IMR-90 (cell line): Measurements from ENCODE around the gene PLXND1. TPM values are rescaled to one million over a fixed set of nuclear protein-coding genes. Genes with fewer than 3 reads are reported as not detected.

ENCODE experiments used
- ATAC-seq: fragments of 200-7000 bp; cut with Tn5 transposase; 2 replicates; pipeline ENCODE4 v1.9.1; 2020; ENCODE audit warnings: low read depth, mild to moderate bottlenecking, moderate library complexity
- BruUV-seq: library from RNA; stranded (reverse); fragments of 400-500 nt; replicated peaks from 2 replicates; lab custom pipeline; 2021; lab: Mats Ljungman, UMichigan
- CTCF ChIA-PET: fragments of 300-600 bp; formaldehyde crosslinking; extraction: SDS; loops from one replicate; lab custom pipeline; 2021; ENCODE audit warnings: antibody characterized with exemption; lab: Yijun Ruan, JAX
- POLR2A ChIA-PET: fragments of 300-600 bp; sonication (Branson Sonifier 250); formaldehyde crosslinking; loops from one replicate; lab custom pipeline; 2022; ENCODE audit warnings: antibody characterized with exemption; ENCODE audit not compliant: unreplicated experiment; lab: Charles Lee
- DNase-seq: peaks from one replicate; pipeline ENCODE4 v3.0.0; 2013
- H2AFZ ChIP-seq: replicated peaks from 2 replicates; pipeline ENCODE3; 2013; ENCODE audit warnings: low read length, mild to moderate bottlenecking; ENCODE audit not compliant: poor library complexity
- H2AK5ac ChIP-seq: 2 replicates; pipeline ENCODE4 v1.6.1; 2013; ENCODE audit warnings: low read depth, low read length, inconsistent platforms
- H2AK9ac ChIP-seq: replicated peaks from 2 replicates; pipeline ENCODE3; 2013; ENCODE audit warnings: mild to moderate bottlenecking, low read depth, low read length, moderate library complexity; ENCODE audit not compliant: poor library complexity
- H2BK120ac ChIP-seq: 2 replicates; pipeline ENCODE4 v1.6.1; 2013; ENCODE audit warnings: low read depth, low read length, inconsistent platforms
- H2BK15ac ChIP-seq: 3 replicates; pipeline ENCODE4 v1.6.1; 2013; ENCODE audit warnings: low read depth, low read length, inconsistent platforms
- H2BK20ac ChIP-seq: 2 replicates; pipeline ENCODE4 v1.6.1; 2013; ENCODE audit warnings: low read depth, mild to moderate bottlenecking, inconsistent platforms, low read length, moderate library complexity
- H2BK5ac ChIP-seq: 2 replicates; pipeline ENCODE4 v1.6.1; 2013; ENCODE audit warnings: mild to moderate bottlenecking, low read depth, low read length, inconsistent platforms; ENCODE audit not compliant: poor library complexity, severe bottlenecking
- H3K14ac ChIP-seq: replicated peaks from 2 replicates; pipeline ENCODE4 v1.6.1; 2013; ENCODE audit warnings: low read depth, low read length, inconsistent platforms
- H3K18ac ChIP-seq: 2 replicates; pipeline ENCODE4 v1.6.1; 2013; ENCODE audit warnings: low read depth, low read length, control low read depth
- H3K23ac ChIP-seq: 2 replicates; pipeline ENCODE4 v1.6.1; 2013; ENCODE audit warnings: low read depth, low read length, inconsistent platforms
- H3K27ac ChIP-seq: 2 replicates; pipeline ENCODE4 v1.5.1; 2013; ENCODE audit warnings: mild to moderate bottlenecking, control low read depth, low read length; ENCODE audit not compliant: insufficient read depth
- H3K27me3 ChIP-seq: 2 replicates; pipeline ENCODE4 v1.6.1; 2013; ENCODE audit warnings: low read length; ENCODE audit not compliant: control insufficient read depth, insufficient read depth
- H3K36me3 ChIP-seq: 2 replicates; pipeline ENCODE4 v1.6.1; 2013; ENCODE audit warnings: low read length, mixed read lengths; ENCODE audit not compliant: control insufficient read depth, insufficient read depth
- H3K4ac ChIP-seq: 2 replicates; pipeline ENCODE4 v1.6.1; 2013; ENCODE audit warnings: low read depth, low read length, inconsistent platforms
- H3K4me1 ChIP-seq: 2 replicates; pipeline ENCODE4 v1.6.1; 2013; ENCODE audit warnings: low read length, mixed read lengths; ENCODE audit not compliant: control insufficient read depth, insufficient read depth
- H3K4me2 ChIP-seq: 2 replicates; pipeline ENCODE4 v1.6.1; 2013; ENCODE audit warnings: low read depth, mild to moderate bottlenecking, control low read depth, low read length, moderate library complexity
- H3K4me3 ChIP-seq: 2 replicates; pipeline ENCODE4 v1.5.1; 2013; ENCODE audit warnings: low read depth, mild to moderate bottlenecking, control low read depth, low read length, moderate library complexity; ENCODE audit not compliant: insufficient read depth
- H3K56ac ChIP-seq: 2 replicates; pipeline ENCODE4 v1.6.1; 2013; ENCODE audit warnings: low read length, inconsistent platforms; ENCODE audit not compliant: insufficient read depth; ENCODE audit errors: extremely low read depth
- H3K79me1 ChIP-seq, 2 experiments: 2 replicates each; pipeline ENCODE4 v1.6.1; 2013; ENCODE audit warnings: low read length in 2 of 2, inconsistent platforms in 1 of 2, low read depth in 1 of 2
- H3K9ac ChIP-seq: 2 replicates; pipeline ENCODE4 v1.6.1; 2013; ENCODE audit warnings: low read depth, low read length, control low read depth
- H3K9me1 ChIP-seq: 2 replicates; pipeline ENCODE4 v1.6.1; 2013; ENCODE audit warnings: low read length, inconsistent platforms; ENCODE audit not compliant: insufficient read depth
- H3K9me3 ChIP-seq: 2 replicates; pipeline ENCODE4 v1.6.1; 2013; ENCODE audit warnings: low read length; ENCODE audit not compliant: control insufficient read depth, insufficient read depth
- H4K20me1 ChIP-seq: 2 replicates; pipeline ENCODE4 v1.6.1; 2013; ENCODE audit warnings: low read length, inconsistent platforms; ENCODE audit not compliant: insufficient read depth
- H4K5ac ChIP-seq: 2 replicates; pipeline ENCODE4 v1.6.1; 2013; ENCODE audit warnings: mild to moderate bottlenecking, low read depth, low read length, control low read depth
- H4K8ac ChIP-seq, 2 experiments: 2 replicates each; pipeline ENCODE4 v1.6.1; 2013; ENCODE audit warnings: low read depth in 2 of 2, low read length in 2 of 2, control low read depth in 1 of 2, inconsistent platforms in 1 of 2
- H4K91ac ChIP-seq: 2 replicates; pipeline ENCODE4 v1.6.1; 2013; ENCODE audit warnings: low read depth, low read length, inconsistent platforms; ENCODE audit not compliant: insufficient read depth
- CEBPB ChIP-seq: IDR thresholded peaks from 2 replicates; pipeline ENCODE4 v1.6.1; 2012; ENCODE audit warnings: low read depth, low read length, improper control_type of control experiment
- CHD1 ChIP-seq: IDR thresholded peaks from 2 replicates; pipeline ENCODE4 v1.6.1; 2012; ENCODE audit warnings: low read depth, low read length, improper control_type of control experiment
- CTCF ChIP-seq: conservative IDR thresholded peaks from 2 replicates; pipeline ENCODE4 v1.5.1; 2012; ENCODE audit warnings: mild to moderate bottlenecking, low read depth, low read length, improper control_type of control experiment
- MAFK ChIP-seq: IDR thresholded peaks from 2 replicates; pipeline ENCODE4 v1.6.1; 2012; ENCODE audit warnings: low read depth, low read length, improper control_type of control experiment
- RAD21 ChIP-seq: IDR thresholded peaks from 2 replicates; pipeline ENCODE4 v1.6.1; 2012; ENCODE audit warnings: low read length, improper control_type of control experiment
- RFX5 ChIP-seq: IDR thresholded peaks from 2 replicates; pipeline ENCODE4 v1.8.0; 2012; ENCODE audit warnings: low read depth, mild to moderate bottlenecking, low read length, moderate library complexity
- USF2 ChIP-seq: fragments of 150-350 bp; IDR thresholded peaks from 2 replicates; pipeline ENCODE4 v1.6.1; 2017; ENCODE audit warnings: mild to moderate bottlenecking, antibody characterized with exemption, low read length, low read depth
- WGBS, 2 experiments: methylation state at CpG; one replicate each; pipeline versions ENCODE4 v1.1.5 to v1.1.7; 2013; ENCODE audit warnings: missing lambda C conversion rate in 2 of 2; ENCODE audit not compliant: insufficient read length in 1 of 2; ENCODE audit errors: extremely low coverage in 2 of 2; 5-methylcytosine and 5-hydroxymethylcytosine counted together
- dilution Hi-C: fragments of 300-500 bp; cut with HindIII; formaldehyde crosslinking; loops from one replicate; pipeline ENCODE4 v1.14.3; 2018; ENCODE audit warnings: low sequenced_read_pairs; ENCODE audit not compliant: unreplicated experiment
- in situ Hi-C: fragments of 300-500 bp; cut with MboI; formaldehyde crosslinking; loops from 3 replicates; pipeline ENCODE4 v1.14.3; 2019; ENCODE audit warnings: low sequenced_read_pairs, inconsistent platforms, mixed read lengths
- intact Hi-C: fragments of 100-400 bp; cut with micrococcal nuclease; formaldehyde crosslinking; loops from 2 replicates; pipeline ENCODE4 v1.10.0; 2022
- polyA plus RNA-seq, 3 experiments: library from polyadenylated mRNA; depleted of rRNA; stranded (reverse); fragments of >200 nt; gene quantifications; 2 replicates each; pipeline ENCODE4 v1.2.3, GENCODE V29; 2012; ENCODE audit warnings: low replicate concordance in 1 of 3
- total RNA-seq: library from RNA; depleted of rRNA; stranded (reverse); fragments of >200 nt; gene quantifications from 2 replicates; pipeline ENCODE4 v1.2.3, GENCODE V29; 2012

The PLXND1 gene
- total and polyA plus RNA-seq, 2 of the 4 experiments (the other 2 are of a cell fraction): 19.2 to 67.1 TPM

GRCh38 chr3:129521611-129522010 is 84.9 kb downstream of the PLXND1 start:
- BruUV-seq: no TSS peak
- H2BK120ac ChIP-seq: no peak overlapping the region

More at GRCh38 chr3:129521611-129522010, 84.9 kb downstream of the PLXND1 start:
- ChIA-PET POLR2A (no interaction called here), CTCF (no interaction called here)
- intact Hi-C loops: no loop called here
- no peak overlapping the region for H2AK9ac ChIP-seq
- no peak overlapping the region for H2AK5ac ChIP-seq
- H3K9me3 ChIP-seq: no peaks in the 10 kb centered on the region
- no peak overlapping the region for H3K4ac ChIP-seq
- peaks cover 3% of the 10 kb centered on the region; the same call in 1 of the 2 replicates for H3K9me1 ChIP-seq
- no peak overlapping the region for H3K23ac ChIP-seq
- no peak overlapping the region for H3K18ac ChIP-seq
- H3K9ac ChIP-seq: no peak overlapping the region
- H3K56ac ChIP-seq: no peak overlapping the region
- no peak overlapping the region for H3K4me3 ChIP-seq
- DNase-seq (no peak), ATAC-seq (no peak)
- no peak overlapping the region for H2BK20ac ChIP-seq
- no peak overlapping the region for H2BK15ac ChIP-seq
- no peak overlapping the region for H4K91ac ChIP-seq
- TF ChIP-seq USF2: no peak
- no peak for TF ChIP-seq RAD21
- no peak for TF ChIP-seq MAFK
- TF ChIP-seq CEBPB: no peak
- no peak for TF ChIP-seq RFX5
- TF ChIP-seq CHD1: no peak
- TF ChIP-seq CTCF: no peak
- peaks cover 2% of the 10 kb centered on the region; the same call in 1 of the 2 replicates for H3K4me1 ChIP-seq
- no peak overlapping the region for H4K5ac ChIP-seq
- peaks cover 4% of the 10 kb centered on the region; the same call in 1 of the 2 replicates for H3K36me3 ChIP-seq
- H3K4me2 ChIP-seq: no peak overlapping the region
- H2AFZ ChIP-seq: no peak overlapping the region
- no peaks in the 10 kb centered on the region for H3K79me1 ChIP-seq
- no CpG with 5 or more reads among the region's 8 CpGs for WGBS, 2 experiments
- no peaks in the 10 kb centered on the region for H4K20me1 ChIP-seq
- dilution Hi-C loops: no loop called here
- H3K27me3 ChIP-seq: no peaks in the 10 kb centered on the region
- in situ Hi-C loops: no loop called here
- H3K14ac ChIP-seq: no peak overlapping the region
- H4K8ac ChIP-seq: no peak overlapping the region
- no peak overlapping the region for H3K27ac ChIP-seq
- no peak overlapping the region for H2BK5ac ChIP-seq
